HAP-1 (cell line): ENCODE results near the gene ZNF107.
A peak's percentile ranks its signal among the peaks of the same experiment; 100 is the strongest.
"Not testable (repeated sequence)": the region's sequence is repeated elsewhere in the genome, so short reads cannot be mapped to it uniquely, and the experiment has no call there.

Experiments used
- DNase-seq, 2 experiments: peaks; one replicate each; pipeline ENCODE4 v3.0.0-alpha.2; 2016 to 2020; ENCODE audit warnings: low spot score in 2 of 2
- H3K27me3 ChIP-seq: fragments of 250-450 bp; sonication (Bioruptor Pico); 2 replicates; pipeline ENCODE4 v1.5.1; 2020; ENCODE audit warnings: low read depth, mild to moderate bottlenecking, moderate library complexity
- H3K36me3 ChIP-seq: fragments of 250-450 bp; sonication (Bioruptor Pico); replicated peaks from 2 replicates; pipeline ENCODE4 v1.5.1; 2020; ENCODE audit warnings: mild to moderate bottlenecking
- H3K4me1 ChIP-seq: fragments of 250-450 bp; sonication (Bioruptor Pico); 2 replicates; pipeline ENCODE4 v1.5.1; 2020; ENCODE audit warnings: mild to moderate bottlenecking
- H3K4me3 ChIP-seq: fragments of 250-450 bp; sonication (Bioruptor Pico); 2 replicates; pipeline ENCODE4 v1.5.1; 2020; ENCODE audit warnings: mild to moderate bottlenecking, moderate library complexity
- H3K9me3 ChIP-seq: fragments of 250-450 bp; sonication (Bioruptor Pico); 2 replicates; pipeline ENCODE4 v1.5.1; 2020; ENCODE audit warnings: mild to moderate bottlenecking, moderate library complexity
- in situ Hi-C: fragments of 300-500 bp; cut with MboI; formaldehyde crosslinking; loops from 3 replicates; pipeline ENCODE4 v1.14.3; 2020; ENCODE audit warnings: low sequenced_read_pairs, inconsistent platforms, mixed read lengths

Gene ZNF107

DNA sequence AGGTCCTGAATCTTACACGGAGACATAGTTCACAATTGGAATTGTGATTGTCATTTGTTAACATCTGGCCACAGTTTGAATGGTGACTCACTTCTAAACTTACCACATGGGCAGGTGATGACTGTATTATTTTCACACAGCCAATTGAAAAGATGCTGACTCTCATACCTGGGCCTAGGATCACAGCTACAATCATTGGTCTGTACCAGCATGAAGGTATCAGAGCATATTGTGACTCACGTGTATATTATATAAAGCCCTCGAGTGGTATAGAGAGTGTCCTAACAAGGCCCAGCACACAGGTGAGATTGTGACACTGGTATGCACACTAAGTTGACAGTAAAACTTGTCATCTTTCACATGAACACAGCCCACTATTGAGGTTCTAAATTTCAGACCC, 9.4 kb upstream of the ZNF107 start:
- in situ Hi-C loops = no loop called here
- Histone ChIP-seq H3K4me3 (no peak overlapping the region), H3K9me3 (no peaks in the 10 kb centered on the region), H3K27me3 (no peaks in the 10 kb centered on the region), H3K4me1 (no peaks in the 10 kb centered on the region), H3K36me3 (no peaks in the 10 kb centered on the region)
- DNase-seq = no peak

DNA sequence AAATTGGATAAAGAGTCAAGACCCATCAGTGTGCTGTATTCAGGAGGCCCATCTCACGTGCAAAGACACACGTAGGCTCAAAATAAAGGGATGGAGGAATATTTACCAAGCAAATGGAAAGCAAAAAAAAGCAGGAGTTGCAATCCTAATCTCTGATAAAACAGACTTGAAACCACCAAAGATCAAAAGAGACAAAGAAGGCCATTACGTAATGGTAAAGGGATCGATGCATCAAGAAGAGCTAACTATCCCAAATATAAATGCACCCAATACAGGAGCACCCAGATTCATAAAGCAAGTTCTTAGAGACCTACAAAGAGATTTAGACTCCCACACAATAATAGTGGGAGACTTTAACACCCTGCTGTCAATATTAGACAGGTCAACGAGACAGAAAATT, 3.8 kb upstream of the ZNF107 start:
- DNase-seq, H3K9me3 ChIP-seq, H3K4me1 ChIP-seq, H3K36me3 ChIP-seq, H3K27me3 ChIP-seq, in situ Hi-C loops, H3K4me3 ChIP-seq: not testable (repeated sequence)

DNA sequence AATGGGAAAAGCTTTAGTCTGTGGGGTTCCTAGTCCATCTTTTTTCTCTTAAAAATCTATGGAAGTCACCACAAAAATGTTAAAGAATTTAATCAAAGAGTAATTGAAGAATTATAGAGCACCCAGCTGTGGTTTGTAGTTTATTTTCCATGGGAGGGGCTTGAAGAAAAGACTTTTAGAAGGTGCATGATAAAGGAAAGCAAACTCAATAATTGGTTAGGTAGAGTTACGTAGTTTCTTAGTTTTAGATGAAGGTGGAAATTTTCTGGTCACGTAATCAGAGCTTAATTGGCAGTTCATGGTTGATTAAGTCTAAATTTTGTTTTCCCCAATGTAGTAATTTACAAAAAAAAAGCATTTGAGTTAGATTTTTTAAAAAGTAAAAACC, 724 bp downstream of the ZNF107 start:
- Histone ChIP-seq H3K36me3 (peaks cover 21% of the 10 kb centered on the region), H3K4me1 (peaks cover 11% of the 10 kb centered on the region), H3K4me3 (peak overlapping the region; percentile 91), H3K9me3 (no peaks in the 10 kb centered on the region), H3K27me3 (no peaks in the 10 kb centered on the region)
- no peak for DNase-seq
- in situ Hi-C loops = no loop called here

DNA sequence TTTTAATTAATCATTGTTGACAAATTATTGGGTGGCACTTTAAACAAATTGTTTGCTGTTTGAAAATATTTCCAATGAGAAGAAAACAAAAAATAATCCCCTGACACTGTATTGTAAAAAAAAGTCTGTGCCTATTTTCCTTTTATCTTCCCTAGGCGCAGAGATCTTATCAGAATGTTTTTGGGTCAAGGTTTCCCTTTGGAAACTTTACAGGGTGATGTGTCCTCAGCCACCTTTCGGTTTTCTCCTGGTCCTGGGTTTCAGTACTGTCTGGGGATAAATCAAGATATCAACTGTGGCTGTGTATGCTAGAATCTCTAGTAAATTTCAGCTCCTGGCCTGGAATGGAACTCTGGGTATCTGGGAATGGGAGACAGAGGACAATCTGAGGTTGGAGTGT, 1.4 kb downstream of the ZNF107 start:
- Histone ChIP-seq H3K36me3 (peaks cover 27% of the 10 kb centered on the region), H3K4me1 (peaks cover 11% of the 10 kb centered on the region), H3K4me3 (peak overlapping the region; percentile 91), H3K9me3 (no peaks in the 10 kb centered on the region; the same call in 1 of the 2 replicates), H3K27me3 (no peaks in the 10 kb centered on the region)
- in situ Hi-C loops = no loop called here
- DNase-seq = no peak

DNA sequence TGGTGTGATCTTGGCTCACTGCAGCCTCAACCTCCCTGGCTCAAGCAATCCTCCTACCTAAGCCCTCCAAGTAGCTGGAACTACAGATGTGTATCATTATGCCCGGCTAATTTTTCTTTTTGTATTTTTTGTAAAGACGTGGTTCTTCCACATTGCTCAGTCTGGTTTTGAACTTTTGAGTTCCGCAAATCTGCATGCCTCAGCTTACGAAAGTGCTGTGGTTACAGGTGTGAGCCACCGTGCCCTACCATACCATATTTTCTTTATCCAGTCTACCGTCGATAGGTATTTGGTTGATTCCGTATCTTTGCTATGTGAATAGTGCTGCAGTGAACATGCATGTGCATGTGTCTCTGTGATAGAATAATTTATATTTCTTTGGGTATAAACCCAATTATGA, 6.5 kb downstream of the ZNF107 start:
- H3K4me1 ChIP-seq = peaks cover 4% of the 10 kb centered on the region; the same call in 1 of the 2 replicates
- no peaks in the 10 kb centered on the region; the same call in none of the 2 replicates for H3K9me3 ChIP-seq
- H3K27me3 ChIP-seq = no peaks in the 10 kb centered on the region
- H3K4me3 ChIP-seq = no peak overlapping the region
- DNase-seq = no peak
- in situ Hi-C loops = no loop called here
- H3K36me3 ChIP-seq = peaks cover 34% of the 10 kb centered on the region

DNA sequence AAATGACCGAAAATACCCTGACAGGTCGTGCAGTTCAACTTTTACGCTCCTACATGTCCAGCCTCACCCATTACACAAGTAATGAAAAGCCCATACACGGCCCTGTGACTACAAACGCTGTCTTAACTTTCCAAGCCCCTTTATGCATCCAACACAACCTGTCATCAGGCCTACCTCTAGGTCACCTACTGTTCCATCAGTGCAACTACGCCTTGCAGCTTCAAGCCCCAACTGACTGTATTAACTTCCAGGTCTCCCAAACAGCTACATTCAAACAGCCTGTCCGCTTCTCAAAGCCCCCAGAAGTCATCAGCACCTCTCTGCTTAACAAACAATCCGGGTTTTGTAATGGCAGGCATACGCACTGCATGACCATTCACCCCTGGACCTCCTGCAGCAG, 19.2 kb downstream of the ZNF107 start:
- in situ Hi-C loops = no loop called here
- no peaks in the 10 kb centered on the region for H3K9me3 ChIP-seq
- H3K36me3 ChIP-seq = peaks cover 44% of the 10 kb centered on the region
- no peaks in the 10 kb centered on the region for H3K27me3 ChIP-seq
- H3K4me3 ChIP-seq = no peak overlapping the region
- H3K4me1 ChIP-seq = no peaks in the 10 kb centered on the region
- no peak for DNase-seq

DNA sequence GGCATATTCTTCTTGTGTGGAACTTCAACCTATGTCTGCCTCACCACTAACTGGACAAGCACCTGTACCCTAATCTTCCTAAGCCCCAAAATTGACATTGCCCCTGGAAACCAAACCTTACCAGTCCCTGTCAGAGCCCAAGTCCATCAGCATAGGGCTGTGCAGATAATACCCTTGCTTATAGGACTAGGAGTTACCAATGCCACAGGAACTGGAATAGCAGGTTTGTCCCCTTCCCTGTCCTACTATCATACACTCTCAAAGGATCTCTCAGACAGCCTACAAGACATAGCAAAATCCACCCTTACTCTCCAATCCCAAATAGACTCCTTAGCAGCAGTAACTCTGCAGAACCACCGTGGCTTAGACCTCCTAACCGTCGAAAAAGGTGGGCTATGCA, 19.8 kb downstream of the ZNF107 start:
- Histone ChIP-seq H3K36me3 (peaks cover 44% of the 10 kb centered on the region), H3K4me1 (no peaks in the 10 kb centered on the region), H3K9me3 (no peaks in the 10 kb centered on the region)

DNA sequence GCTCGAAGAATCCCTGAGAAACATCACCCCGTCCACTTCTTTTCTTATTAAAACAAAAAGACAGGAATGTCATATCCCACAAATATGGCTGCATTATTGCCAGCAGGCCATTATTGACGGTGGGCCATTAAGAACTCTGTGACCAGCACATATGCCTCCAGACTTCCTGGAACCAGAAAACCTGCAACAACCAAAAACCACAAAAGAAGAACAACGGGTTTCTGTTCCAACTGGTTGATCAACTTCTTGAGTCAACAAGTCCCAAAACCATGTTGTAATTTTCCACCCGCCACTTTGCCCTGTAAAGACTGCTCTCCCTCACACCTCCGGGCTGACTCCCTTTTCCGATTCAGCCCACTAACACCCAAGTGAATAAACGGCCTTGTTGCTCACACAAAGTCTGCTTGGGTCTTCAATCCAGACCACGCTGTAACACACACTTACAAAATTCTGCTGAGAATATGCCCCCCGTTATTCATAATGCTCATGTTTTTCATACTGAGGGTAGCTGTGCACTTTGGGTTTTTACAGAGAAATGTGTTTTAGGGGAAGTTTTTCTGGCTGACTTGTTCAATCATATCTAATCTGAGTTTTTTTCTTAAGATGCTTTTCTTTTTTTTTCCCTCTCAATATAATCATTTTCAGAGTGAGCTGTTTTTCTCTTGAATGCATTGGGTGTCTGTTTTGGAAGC, 20.7 kb downstream of the ZNF107 start:
- in situ Hi-C loops = no loop called here
- no peak for DNase-seq
- peaks cover 48% of the 10 kb centered on the region for H3K36me3 ChIP-seq
- H3K4me3 ChIP-seq = no peak overlapping the region
- H3K27me3 ChIP-seq = no peaks in the 10 kb centered on the region
- H3K9me3 ChIP-seq = no peaks in the 10 kb centered on the region
- H3K4me1 ChIP-seq = no peaks in the 10 kb centered on the region

More for the DNA sequence above, 19.8 kb downstream of the ZNF107 start:
- H3K27me3 ChIP-seq = no peaks in the 10 kb centered on the region
- in situ Hi-C loops = no loop called here
- no peak overlapping the region for H3K4me3 ChIP-seq
- DNase-seq = no peak

DNA sequence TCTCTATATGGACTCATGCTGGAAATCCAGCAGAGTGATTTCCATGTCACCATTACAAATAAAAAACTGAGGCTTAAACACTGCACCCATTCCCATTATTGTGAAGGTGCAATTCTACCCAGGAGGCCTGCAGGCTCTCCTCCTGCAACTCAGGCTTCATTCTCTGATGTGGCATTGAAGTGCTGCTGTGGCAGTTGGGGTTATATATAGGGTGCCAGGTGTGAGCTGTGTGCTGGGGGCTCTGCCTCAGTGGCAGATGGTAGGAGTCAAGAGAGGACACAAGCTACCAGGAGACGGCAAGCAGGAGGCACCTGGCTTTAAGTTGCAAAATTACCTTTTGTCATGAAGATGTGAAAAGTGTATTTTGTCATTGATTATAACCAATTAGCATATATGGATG, 21.3 kb downstream of the ZNF107 start:
- DNase-seq = no peak
- Histone ChIP-seq H3K27me3 (no peaks in the 10 kb centered on the region), H3K4me1 (no peaks in the 10 kb centered on the region), H3K36me3 (peaks cover 50% of the 10 kb centered on the region), H3K4me3 (no peak overlapping the region), H3K9me3 (no peaks in the 10 kb centered on the region)
- in situ Hi-C loops = no loop called here

DNA sequence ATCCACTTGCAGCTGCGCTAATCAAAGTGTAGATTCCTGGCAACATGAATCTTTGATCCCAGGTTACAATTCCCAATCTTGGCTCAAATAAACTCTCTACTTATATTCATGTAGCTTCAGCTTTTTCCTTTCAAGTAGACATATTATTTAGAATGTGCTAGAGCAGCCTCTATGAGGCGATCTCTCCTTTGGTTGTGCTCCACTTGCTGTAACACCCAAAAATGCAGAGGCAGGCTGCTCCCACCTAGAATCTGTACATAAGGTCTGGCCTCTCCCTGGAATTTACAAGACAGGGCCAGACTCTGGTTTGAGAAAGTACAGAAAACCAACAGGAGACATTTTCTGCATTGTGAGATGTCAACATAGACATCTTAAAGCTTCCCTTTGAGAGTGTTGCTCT, 23.1 kb downstream of the ZNF107 start:
- in situ Hi-C loops = no loop called here
- no peak overlapping the region for H3K4me3 ChIP-seq
- no peaks in the 10 kb centered on the region for H3K4me1 ChIP-seq
- H3K36me3 ChIP-seq = peaks cover 35% of the 10 kb centered on the region
- H3K27me3 ChIP-seq = no peaks in the 10 kb centered on the region
- no peak for DNase-seq
- H3K9me3 ChIP-seq = no peaks in the 10 kb centered on the region

DNA sequence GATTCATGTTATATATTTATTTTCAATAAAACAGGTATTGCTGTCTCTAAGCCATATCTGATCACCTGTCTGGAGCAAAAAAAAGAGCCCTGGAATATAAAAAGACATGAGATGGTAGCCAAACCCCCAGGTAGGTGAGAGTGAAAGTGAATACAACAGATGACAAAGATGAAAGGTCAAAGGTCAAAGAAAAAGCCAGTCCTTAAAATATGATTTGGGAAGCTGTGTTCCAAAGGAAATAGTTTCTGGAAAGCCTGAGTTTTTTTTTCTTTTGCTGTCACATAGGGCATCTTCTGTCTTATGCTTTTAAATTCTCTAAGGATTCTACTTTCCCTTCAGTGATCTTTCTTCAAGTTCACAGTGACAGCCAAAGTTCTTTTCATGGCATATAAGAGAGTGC, 25.9 kb downstream of the ZNF107 start:
- peaks cover 20% of the 10 kb centered on the region for H3K36me3 ChIP-seq
- H3K4me3 ChIP-seq = no peak overlapping the region
- no peaks in the 10 kb centered on the region for H3K9me3 ChIP-seq
- no peak for DNase-seq
- H3K4me1 ChIP-seq = no peaks in the 10 kb centered on the region
- in situ Hi-C loops = no loop called here
- H3K27me3 ChIP-seq = no peaks in the 10 kb centered on the region

DNA sequence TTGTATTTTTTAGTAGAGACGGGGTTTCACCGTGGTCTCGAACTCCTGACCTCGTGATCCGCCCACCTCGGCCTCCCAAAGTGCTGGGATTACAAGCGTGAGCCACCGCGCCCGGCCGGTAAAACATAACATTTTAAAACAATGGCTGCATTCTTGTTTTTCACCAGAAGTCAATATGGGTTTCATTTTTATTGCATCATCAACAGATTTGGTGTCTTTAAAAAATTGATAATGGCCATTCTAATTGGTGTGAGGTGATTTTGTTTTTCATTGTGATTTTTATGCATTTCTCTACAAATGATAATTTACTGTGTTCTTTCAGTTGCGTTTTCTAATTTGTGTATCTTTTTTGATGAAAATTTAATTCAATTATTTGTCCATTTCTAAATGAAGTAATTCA, 31.9 kb downstream of the ZNF107 start:
- H3K9me3 ChIP-seq, H3K27me3 ChIP-seq, DNase-seq, H3K4me1 ChIP-seq, in situ Hi-C loops, H3K4me3 ChIP-seq: not testable (repeated sequence)
- peaks cover 14% of the 10 kb centered on the region for H3K36me3 ChIP-seq

DNA sequence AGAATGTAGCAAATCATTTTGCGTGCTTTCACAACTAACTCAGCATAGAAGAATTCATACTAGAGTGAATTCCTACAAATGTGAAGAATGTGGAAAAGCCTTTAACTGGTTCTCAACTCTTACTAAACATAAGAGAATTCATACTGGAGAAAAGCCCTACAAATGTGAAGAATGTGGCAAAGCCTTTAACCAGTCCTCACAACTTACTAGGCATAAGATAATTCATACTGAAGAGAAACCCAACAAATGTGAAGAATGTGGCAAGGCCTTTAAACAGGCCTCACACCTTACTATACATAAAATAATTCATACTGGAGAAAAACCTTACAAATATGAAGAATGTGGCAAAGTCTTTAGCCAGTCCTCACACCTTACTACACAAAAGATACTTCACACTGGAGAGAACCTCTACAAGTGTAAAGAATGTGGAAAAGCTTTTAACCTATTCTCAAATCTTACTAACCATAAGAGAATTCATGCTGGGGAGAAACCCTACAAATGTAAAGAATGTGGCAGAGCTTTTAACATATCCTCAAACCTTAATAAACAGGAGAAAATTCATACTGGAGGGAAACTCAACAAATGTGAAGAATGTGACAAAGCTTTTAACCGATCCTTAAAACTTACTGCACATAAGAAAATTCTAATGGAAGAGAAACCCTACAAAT, 40.8 kb downstream of the ZNF107 start:
- Histone ChIP-seq H3K4me3 (no peak overlapping the region), H3K36me3 (0 out of 2 replicates have a peak, but pooled peaks cover 3% of the 10 kb centered on the region), H3K27me3 (no peaks in the 10 kb centered on the region), H3K4me1 (no peaks in the 10 kb centered on the region), H3K9me3 (peaks cover 30% of the 10 kb centered on the region)
- in situ Hi-C loops = no loop called here
- DNase-seq = no peak

DNA sequence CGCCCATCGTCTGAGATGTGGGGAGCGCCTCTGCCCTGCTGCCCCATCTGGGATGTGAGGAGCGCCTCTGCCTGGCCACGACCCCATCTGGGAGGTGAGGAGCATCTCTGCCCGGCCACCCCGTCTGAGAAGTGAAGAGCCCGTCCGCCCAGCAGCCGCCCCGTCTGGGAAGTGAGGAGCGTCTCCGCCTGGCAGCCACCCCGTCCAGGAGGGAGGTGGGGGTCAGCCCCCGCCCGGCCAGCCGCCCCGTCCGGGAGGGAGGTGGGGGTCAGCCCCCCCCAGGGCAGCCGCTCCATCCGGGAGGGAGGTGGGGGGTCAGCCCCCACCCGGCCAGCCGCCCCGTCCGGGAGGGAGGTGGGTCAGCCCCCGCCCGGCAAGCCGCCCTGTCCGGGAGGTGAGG, 52.0 kb downstream of the ZNF107 start:
- in situ Hi-C loops, H3K36me3 ChIP-seq, H3K27me3 ChIP-seq, DNase-seq, H3K9me3 ChIP-seq, H3K4me3 ChIP-seq, H3K4me1 ChIP-seq: not testable (repeated sequence)
